ENCODE measurements around the gene LCE1C. TPM values are rescaled to one million over a fixed set of nuclear protein-coding genes. Genes with fewer than 3 reads are reported as not detected.

LCE1C gene
- total and polyA plus RNA-seq, 2 of the 8 experiments (the other 6 are each of a cell fraction or from before 2014, with no cell fraction given), result not detected

- no peaks in the 10 kb centered on the region; the same call in 1 of the 2 replicates for H3K23me2 ChIP-seq (ENCODE audit: low read depth, low read length)
- DNase-seq (ENCODE audit: low read depth in 1 of 2, low spot score in 2 of 2) (no peak), FAIRE-seq (no peak)
- no peak within 1 kb of the TSS for H2BK120ac ChIP-seq (replicated peaks; ENCODE audit: low read depth, low read length)
- no peak within 1 kb of the TSS for H3K4me3 ChIP-seq (ENCODE audit: extremely low read depth in 1 of 4, insufficient read depth in 2 of 4, low read depth in 3 of 4, low read length in 4 of 4)
- no peak within 1 kb of the TSS for H3K56ac ChIP-seq (replicated peaks; ENCODE audit: insufficient read length, low read depth, low read length)
- H2BK12ac ChIP-seq (ENCODE audit: low read depth, low read length), result no peak within 1 kb of the TSS
- H2AFZ ChIP-seq (ENCODE audit: low read length), result no peak within 1 kb of the TSS
- H3K9ac ChIP-seq (replicated peaks in 1 of 4; ENCODE audit: extremely low read depth in 1 of 4, low read depth in 3 of 4, low read length in 3 of 4), result no peak within 1 kb of the TSS
- no peak within 1 kb of the TSS for H3K14ac ChIP-seq (ENCODE audit: insufficient read length)
- H3K79me1 ChIP-seq (ENCODE audit: low read depth, low read length), result no peaks in the 10 kb centered on the region
- no peaks in the 10 kb centered on the region for H4K20me1 ChIP-seq (replicated peaks in 1 of 2; ENCODE audit: control insufficient read depth in 1 of 2, insufficient read depth in 2 of 2, low read length in 2 of 2)
- H3K18ac ChIP-seq (ENCODE audit: extremely low read depth, low read length), result no peak within 1 kb of the TSS
- no peak within 1 kb of the TSS for H3K4ac ChIP-seq (replicated peaks; ENCODE audit: insufficient read length, low read depth, low read length)
- no peak within 1 kb of the TSS for H2AK5ac ChIP-seq (ENCODE audit: low read depth, low read length)
- POLR2A ChIA-PET (ENCODE audit: partially characterized antibody), result no interaction called here
- CTCF ChIA-PET (ENCODE audit: partially characterized antibody), result interaction anchor here (1.3 kb wide), 1 partner anchor 28 kb away, joined by 3 read pairs; no protein-coding TSS in a partner anchor
- H4K8ac ChIP-seq (ENCODE audit: extremely low read depth, insufficient read depth, low read length), result no peak within 1 kb of the TSS
- no peaks in the 10 kb centered on the region for H3K36me3 ChIP-seq (ENCODE audit: control insufficient read depth in 2 of 4, insufficient read depth in 4 of 4, low read length in 3 of 4)
- H2BK20ac ChIP-seq (ENCODE audit: low read length), result no peak within 1 kb of the TSS
- H3K79me2 ChIP-seq (ENCODE audit: control insufficient read depth in 1 of 2, insufficient read depth in 2 of 2, low read length in 2 of 2), result no peaks in the 10 kb centered on the region
- H3K9me3 ChIP-seq (ENCODE audit: insufficient read depth in 2 of 2, low read depth in 1 of 2, low read length in 1 of 2), result peaks cover 59 to 62% of the 10 kb centered on the region in 2 experiments
- no peak within 1 kb of the TSS for H2BK5ac ChIP-seq (ENCODE audit: low read depth, low read length)
- H3K27ac ChIP-seq (ENCODE audit: low read depth, low read length), result no peak within 1 kb of the TSS
- H3K4me1 ChIP-seq (replicated peaks in 1 of 4; ENCODE audit: control insufficient read depth in 3 of 4, insufficient read depth in 4 of 4, low read length in 3 of 4), result no peaks in the 10 kb centered on the region
- H3K23ac ChIP-seq (ENCODE audit: insufficient read length), result no peak within 1 kb of the TSS
- no peaks in the 10 kb centered on the region for H3K27me3 ChIP-seq (replicated peaks in 1 of 4; ENCODE audit: control insufficient read depth in 3 of 4, extremely low read depth in 1 of 4, insufficient read depth in 3 of 4, low read length in 3 of 4)
- H2BK15ac ChIP-seq (ENCODE audit: low read length), result no peak within 1 kb of the TSS
- H4K91ac ChIP-seq (replicated peaks; ENCODE audit: insufficient read length, low read length), result no peak within 1 kb of the TSS
- no peak within 1 kb of the TSS for H3K4me2 ChIP-seq (ENCODE audit: insufficient read depth in 1 of 2, low read depth in 2 of 2, low read length in 2 of 2)
- no peak for TF ChIP-seq KDM1A (IDR thresholded peaks at IDR 0.05; ENCODE audit: borderline replicate concordance, low read length)
- H4K5ac ChIP-seq (ENCODE audit: insufficient read length, low read depth, low read length), result no peak within 1 kb of the TSS
- 77% methylated on average over 3 of the region's 3 CpGs; no CpG with 5 or more reads in 1 of the 2 experiments for whole genome bisulfite sequencing, 2 experiments (ENCODE audit: extremely low coverage in 1 of 2, insufficient coverage in 1 of 2, insufficient read length in 1 of 2, insufficient replicate concordance in 2 of 2, low coverage in 1 of 2, low lambda C conversion rate in 2 of 2, missing lambda C conversion rate in 1 of 2)
These were observed 36.1 kb upstream of the LCE1C start, which contains the start of gene LCE6A for GRCh38 chr1:152842556-152842955. Gene LCE6A (plus strand): TSS chr1:152842856. CDS start chr1:152843521, 665 bp downstream.
